ENCODE data around the gene HOOK2.

Gene HOOK2

DNA sequence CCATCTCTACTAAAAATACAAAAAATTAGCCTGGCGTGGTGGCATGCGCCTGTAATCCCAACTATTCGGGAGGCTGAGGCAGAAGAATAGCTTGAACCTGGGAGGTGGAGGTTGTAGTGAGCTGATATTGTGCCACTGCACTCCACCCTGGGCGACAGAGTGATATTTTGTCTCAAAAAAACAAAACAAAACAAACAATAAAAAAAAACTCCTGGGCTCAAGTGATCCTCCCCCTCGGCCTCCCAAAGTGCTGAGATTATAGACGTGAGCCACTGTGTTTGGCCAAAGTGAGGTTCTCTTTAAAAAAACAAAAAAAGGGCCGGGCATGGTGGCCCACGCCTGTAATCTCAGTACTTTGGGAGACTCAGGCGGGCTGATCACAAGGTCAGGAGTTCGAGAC, 12.1 kb upstream of the HOOK2 start:
- H3K4me3 ChIP-seq (ENCODE audit: low read length), result no peak overlapping the region
- DNase-seq (ENCODE audit: low read depth), result no peak

DNA sequence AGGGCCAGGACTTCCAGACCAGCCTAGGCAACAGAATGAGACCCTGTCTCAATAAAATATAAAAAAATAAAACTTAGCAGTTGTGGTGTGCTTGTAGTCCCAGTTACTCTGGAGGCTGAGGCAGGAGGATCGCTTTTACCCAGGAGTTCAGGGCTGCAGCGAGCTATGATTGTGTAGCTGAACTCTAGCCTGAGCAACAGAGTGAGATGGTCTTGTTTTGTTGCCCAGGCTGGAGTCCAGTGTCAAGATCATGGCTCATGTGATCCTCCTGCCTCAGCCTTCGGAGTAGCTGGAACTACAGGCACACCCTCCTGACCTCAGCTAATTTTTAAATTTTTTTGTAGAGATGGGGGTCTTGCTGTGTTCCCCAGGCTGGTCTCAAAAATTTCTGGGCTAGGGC, 11.6 kb upstream of the HOOK2 start:
- no peak overlapping the region for H3K4me3 ChIP-seq (ENCODE audit: low read length)
- DNase-seq (ENCODE audit: low read depth), result no peak
- TF ChIP-seq, protein P1, sequence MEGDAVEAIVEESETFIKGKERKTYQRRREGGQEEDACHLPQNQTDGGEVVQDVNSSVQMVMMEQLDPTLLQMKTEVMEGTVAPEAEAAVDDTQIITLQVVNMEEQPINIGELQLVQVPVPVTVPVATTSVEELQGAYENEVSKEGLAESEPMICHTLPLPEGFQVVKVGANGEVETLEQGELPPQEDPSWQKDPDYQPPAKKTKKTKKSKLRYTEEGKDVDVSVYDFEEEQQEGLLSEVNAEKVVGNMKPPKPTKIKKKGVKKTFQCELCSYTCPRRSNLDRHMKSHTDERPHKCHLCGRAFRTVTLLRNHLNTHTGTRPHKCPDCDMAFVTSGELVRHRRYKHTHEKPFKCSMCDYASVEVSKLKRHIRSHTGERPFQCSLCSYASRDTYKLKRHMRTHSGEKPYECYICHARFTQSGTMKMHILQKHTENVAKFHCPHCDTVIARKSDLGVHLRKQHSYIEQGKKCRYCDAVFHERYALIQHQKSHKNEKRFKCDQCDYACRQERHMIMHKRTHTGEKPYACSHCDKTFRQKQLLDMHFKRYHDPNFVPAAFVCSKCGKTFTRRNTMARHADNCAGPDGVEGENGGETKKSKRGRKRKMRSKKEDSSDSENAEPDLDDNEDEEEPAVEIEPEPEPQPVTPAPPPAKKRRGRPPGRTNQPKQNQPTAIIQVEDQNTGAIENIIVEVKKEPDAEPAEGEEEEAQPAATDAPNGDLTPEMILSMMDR (conservative IDR thresholded peaks at IDR 0.05; ENCODE audit: low read depth, low read length), result no peak

More for the DNA sequence above, 12.1 kb upstream of the HOOK2 start:
- TF ChIP-seq, protein P1 (conservative IDR thresholded peaks at IDR 0.05; ENCODE audit: low read depth, low read length), result no peak

GRCh38 chr19:12786141-12786870, 11.0 kb upstream of the HOOK2 start:
- no peak for DNase-seq (ENCODE audit: low read depth)
- no peak overlapping the region for H3K4me3 ChIP-seq (ENCODE audit: low read length)

GRCh38 chr19:12785431-12786031, 10.2 kb upstream of the HOOK2 start:
- DNase-seq (ENCODE audit: low read depth), result no peak
- no peak overlapping the region for H3K4me3 ChIP-seq (ENCODE audit: low read length)
- TF ChIP-seq, protein P1 (conservative IDR thresholded peaks at IDR 0.05; ENCODE audit: low read depth, low read length), result no peak

More at GRCh38 chr19:12786141-12786870, 11.0 kb upstream of the HOOK2 start:
- TF ChIP-seq, protein P1 (conservative IDR thresholded peaks at IDR 0.05; ENCODE audit: low read depth, low read length), result no peak

- DNase-seq (ENCODE audit: low read depth), result no peak
- TF ChIP-seq, protein P1 (conservative IDR thresholded peaks at IDR 0.05; ENCODE audit: low read depth, low read length), result no peak
- H3K4me3 ChIP-seq (ENCODE audit: low read length), result no peak overlapping the region
These were observed 9.6 kb upstream of the HOOK2 start for GRCh38 chr19:12784871-12785430.

DNA sequence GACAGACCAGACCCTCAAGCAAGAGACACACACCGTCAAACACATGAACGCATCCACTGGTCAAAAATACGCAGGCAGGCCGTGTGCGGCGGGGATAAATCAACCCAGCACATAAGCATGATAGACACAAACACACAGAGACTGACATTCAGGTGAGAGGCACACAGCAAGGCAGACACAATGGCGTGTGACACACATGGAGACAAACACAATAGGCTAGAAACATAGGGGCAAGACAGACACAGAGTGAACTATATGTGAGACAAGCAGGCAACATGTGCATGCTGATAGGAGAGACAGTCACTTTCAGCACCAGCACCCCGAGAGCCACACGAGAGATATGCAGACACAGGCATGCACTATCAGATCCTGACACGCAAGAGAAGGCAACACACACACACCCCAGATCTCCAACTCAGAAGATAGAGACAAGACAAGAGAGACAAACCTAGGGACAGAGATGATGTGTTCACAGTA, 9.1 kb upstream of the HOOK2 start:
- DNase-seq (ENCODE audit: low read depth), result no peak
- TF ChIP-seq, protein P1 (conservative IDR thresholded peaks at IDR 0.05; ENCODE audit: low read depth, low read length), result no peak
- no peak overlapping the region for H3K4me3 ChIP-seq (ENCODE audit: low read length)
